ENCODE data around the gene PRKN. TPM values are rescaled to one million over a fixed set of nuclear protein-coding genes. Genes with fewer than 3 reads are reported as not detected.

PRKN gene
- polyA plus RNA-seq, 1 donor from 2014 or later, result 1.2 TPM

DNA sequence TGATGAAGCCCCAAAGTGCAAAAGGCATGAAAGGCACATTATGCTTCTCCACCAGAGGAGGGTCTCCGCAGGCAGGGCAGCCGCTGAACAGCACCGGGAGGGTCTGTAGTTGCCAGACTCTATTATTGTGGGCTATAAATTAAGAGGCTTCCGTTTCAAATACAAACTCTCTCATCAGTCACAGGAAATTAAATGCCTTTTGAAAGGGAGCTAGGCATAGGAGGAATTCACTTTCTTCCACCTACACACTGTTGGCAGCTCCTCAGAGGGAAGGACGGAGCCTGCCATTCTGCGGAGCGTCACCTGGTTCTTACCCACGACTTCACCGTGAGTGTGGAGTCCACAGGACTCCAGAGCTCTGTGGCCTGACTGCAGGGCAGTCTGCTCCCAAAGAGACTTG lies 1312.9 kb downstream of the PRKN start:
- H3K4me2 ChIP-seq (ENCODE audit: low read length), result no peak overlapping the region
- H3K79me2 ChIP-seq (replicated peaks; ENCODE audit: insufficient read depth, low read length), result no peaks in the 10 kb centered on the region
- H3K9ac ChIP-seq (ENCODE audit: low read length), result no peak overlapping the region
- H3K9me2 ChIP-seq (ENCODE audit: insufficient read depth, low read length), result no peaks in the 10 kb centered on the region
- TF ChIP-seq MXI1 (conservative IDR thresholded peaks at IDR 0.05; ENCODE audit: poor library complexity, severe bottlenecking) (no peak), EZH2 (IDR thresholded peaks at IDR 0.05; ENCODE audit: borderline replicate concordance, insufficient read depth, low read length, poor library complexity, severe bottlenecking) (no peak), TAF1 (IDR thresholded peaks at IDR 0.05; ENCODE audit: low read depth) (no peak), SMC3 (conservative IDR thresholded peaks at IDR 0.05; ENCODE audit: poor library complexity) (no peak), EP300 (conservative IDR thresholded peaks at IDR 0.05; ENCODE audit: poor library complexity, severe bottlenecking) (no peak), POLR2AphosphoS5 (IDR thresholded peaks at IDR 0.05) (no peak), RAD21 (conservative IDR thresholded peaks at IDR 0.05) (no peak)
- TF ChIP-seq, protein P1, sequence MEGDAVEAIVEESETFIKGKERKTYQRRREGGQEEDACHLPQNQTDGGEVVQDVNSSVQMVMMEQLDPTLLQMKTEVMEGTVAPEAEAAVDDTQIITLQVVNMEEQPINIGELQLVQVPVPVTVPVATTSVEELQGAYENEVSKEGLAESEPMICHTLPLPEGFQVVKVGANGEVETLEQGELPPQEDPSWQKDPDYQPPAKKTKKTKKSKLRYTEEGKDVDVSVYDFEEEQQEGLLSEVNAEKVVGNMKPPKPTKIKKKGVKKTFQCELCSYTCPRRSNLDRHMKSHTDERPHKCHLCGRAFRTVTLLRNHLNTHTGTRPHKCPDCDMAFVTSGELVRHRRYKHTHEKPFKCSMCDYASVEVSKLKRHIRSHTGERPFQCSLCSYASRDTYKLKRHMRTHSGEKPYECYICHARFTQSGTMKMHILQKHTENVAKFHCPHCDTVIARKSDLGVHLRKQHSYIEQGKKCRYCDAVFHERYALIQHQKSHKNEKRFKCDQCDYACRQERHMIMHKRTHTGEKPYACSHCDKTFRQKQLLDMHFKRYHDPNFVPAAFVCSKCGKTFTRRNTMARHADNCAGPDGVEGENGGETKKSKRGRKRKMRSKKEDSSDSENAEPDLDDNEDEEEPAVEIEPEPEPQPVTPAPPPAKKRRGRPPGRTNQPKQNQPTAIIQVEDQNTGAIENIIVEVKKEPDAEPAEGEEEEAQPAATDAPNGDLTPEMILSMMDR (IDR thresholded peaks at IDR 0.05; ENCODE audit: poor library complexity, severe bottlenecking), result no peak
- TF ChIP-seq, protein P2, sequence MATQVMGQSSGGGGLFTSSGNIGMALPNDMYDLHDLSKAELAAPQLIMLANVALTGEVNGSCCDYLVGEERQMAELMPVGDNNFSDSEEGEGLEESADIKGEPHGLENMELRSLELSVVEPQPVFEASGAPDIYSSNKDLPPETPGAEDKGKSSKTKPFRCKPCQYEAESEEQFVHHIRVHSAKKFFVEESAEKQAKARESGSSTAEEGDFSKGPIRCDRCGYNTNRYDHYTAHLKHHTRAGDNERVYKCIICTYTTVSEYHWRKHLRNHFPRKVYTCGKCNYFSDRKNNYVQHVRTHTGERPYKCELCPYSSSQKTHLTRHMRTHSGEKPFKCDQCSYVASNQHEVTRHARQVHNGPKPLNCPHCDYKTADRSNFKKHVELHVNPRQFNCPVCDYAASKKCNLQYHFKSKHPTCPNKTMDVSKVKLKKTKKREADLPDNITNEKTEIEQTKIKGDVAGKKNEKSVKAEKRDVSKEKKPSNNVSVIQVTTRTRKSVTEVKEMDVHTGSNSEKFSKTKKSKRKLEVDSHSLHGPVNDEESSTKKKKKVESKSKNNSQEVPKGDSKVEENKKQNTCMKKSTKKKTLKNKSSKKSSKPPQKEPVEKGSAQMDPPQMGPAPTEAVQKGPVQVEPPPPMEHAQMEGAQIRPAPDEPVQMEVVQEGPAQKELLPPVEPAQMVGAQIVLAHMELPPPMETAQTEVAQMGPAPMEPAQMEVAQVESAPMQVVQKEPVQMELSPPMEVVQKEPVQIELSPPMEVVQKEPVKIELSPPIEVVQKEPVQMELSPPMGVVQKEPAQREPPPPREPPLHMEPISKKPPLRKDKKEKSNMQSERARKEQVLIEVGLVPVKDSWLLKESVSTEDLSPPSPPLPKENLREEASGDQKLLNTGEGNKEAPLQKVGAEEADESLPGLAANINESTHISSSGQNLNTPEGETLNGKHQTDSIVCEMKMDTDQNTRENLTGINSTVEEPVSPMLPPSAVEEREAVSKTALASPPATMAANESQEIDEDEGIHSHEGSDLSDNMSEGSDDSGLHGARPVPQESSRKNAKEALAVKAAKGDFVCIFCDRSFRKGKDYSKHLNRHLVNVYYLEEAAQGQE (IDR thresholded peaks at IDR 0.05; ENCODE audit: borderline replicate concordance), result no peak
- H3F3A ChIP-seq (ENCODE audit: insufficient read depth, low read length, poor library complexity, severe bottlenecking), result no peaks in the 10 kb centered on the region
- no peak overlapping the region for H2AFZ ChIP-seq (ENCODE audit: low read depth, low read length)
- no peaks in the 10 kb centered on the region for H3K36me3 ChIP-seq (ENCODE audit: insufficient read depth, low read length)
- no peak overlapping the region for H3K27ac ChIP-seq (ENCODE audit: low read length)
- H4K20me1 ChIP-seq (ENCODE audit: insufficient read depth), result no peaks in the 10 kb centered on the region
- H3K4me3 ChIP-seq (ENCODE audit: low read length), result no peak overlapping the region
- H3K27me3 ChIP-seq (ENCODE audit: insufficient read depth, low read depth, low read length), result no peaks in the 10 kb centered on the region
- H3K9me3 ChIP-seq (ENCODE audit: low read length), result no peaks in the 10 kb centered on the region

DNA sequence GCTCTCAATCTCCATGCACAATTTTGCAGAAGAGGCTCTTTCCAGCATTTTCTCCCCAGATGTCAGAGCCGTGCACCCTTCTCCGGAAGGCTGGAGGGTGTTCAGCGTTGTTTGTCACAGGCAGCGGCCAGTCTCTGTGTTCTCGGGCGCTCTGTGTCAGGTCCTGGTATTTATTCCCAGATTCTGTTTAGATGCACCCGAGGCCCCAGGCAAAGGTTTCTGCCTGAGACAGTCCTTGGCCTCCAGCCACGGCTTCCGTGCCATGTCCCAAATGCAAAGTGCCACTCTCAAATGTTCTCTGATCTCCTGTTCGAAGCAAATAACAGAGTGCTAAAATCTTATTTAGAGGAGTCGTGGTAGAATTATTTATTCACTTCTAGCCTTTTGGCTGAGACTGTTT lies 1313.4 kb downstream of the PRKN start:
- no peak overlapping the region for H2AFZ ChIP-seq (ENCODE audit: low read depth, low read length)
- no peaks in the 10 kb centered on the region for H3K36me3 ChIP-seq (ENCODE audit: insufficient read depth, low read length)
- no peak overlapping the region for H3K4me3 ChIP-seq (ENCODE audit: low read length)
- no peaks in the 10 kb centered on the region for H4K20me1 ChIP-seq (ENCODE audit: insufficient read depth)
- no peak overlapping the region for H3K4me2 ChIP-seq (ENCODE audit: low read length)
- H3K9me3 ChIP-seq (ENCODE audit: low read length), result no peaks in the 10 kb centered on the region
- TF ChIP-seq, protein P1 (IDR thresholded peaks at IDR 0.05; ENCODE audit: poor library complexity, severe bottlenecking), result no peak
- TF ChIP-seq SMC3 (conservative IDR thresholded peaks at IDR 0.05; ENCODE audit: poor library complexity) (no peak), RAD21 (conservative IDR thresholded peaks at IDR 0.05) (no peak), EP300 (conservative IDR thresholded peaks at IDR 0.05; ENCODE audit: poor library complexity, severe bottlenecking) (no peak), POLR2AphosphoS5 (IDR thresholded peaks at IDR 0.05) (no peak), EZH2 (IDR thresholded peaks at IDR 0.05; ENCODE audit: borderline replicate concordance, insufficient read depth, low read length, poor library complexity, severe bottlenecking) (no peak), TAF1 (IDR thresholded peaks at IDR 0.05; ENCODE audit: low read depth) (no peak), MXI1 (conservative IDR thresholded peaks at IDR 0.05; ENCODE audit: poor library complexity, severe bottlenecking) (no peak)
- TF ChIP-seq, protein P2 (IDR thresholded peaks at IDR 0.05; ENCODE audit: borderline replicate concordance), result no peak
- H3K9ac ChIP-seq (ENCODE audit: low read length), result no peak overlapping the region
- H3K79me2 ChIP-seq (replicated peaks; ENCODE audit: insufficient read depth, low read length), result no peaks in the 10 kb centered on the region
- no peak overlapping the region for H3K27ac ChIP-seq (ENCODE audit: low read length)
- H3K9me2 ChIP-seq (ENCODE audit: insufficient read depth, low read length), result no peaks in the 10 kb centered on the region
- no peaks in the 10 kb centered on the region for H3F3A ChIP-seq (ENCODE audit: insufficient read depth, low read length, poor library complexity, severe bottlenecking)
- H3K27me3 ChIP-seq (ENCODE audit: insufficient read depth, low read depth, low read length), result no peaks in the 10 kb centered on the region

Measured in neural cell (in vitro differentiated cells).